NT2/D1 (cell line): ENCODE results near the gene RAET1L.
"Not testable (repeated sequence)": the region's sequence is repeated elsewhere in the genome, so short reads cannot be mapped to it uniquely, and the experiment has no call there.

Experiments
- DNase-seq: peaks from one replicate; pipeline ENCODE4 v3.0.0-alpha.2; 2011; ENCODE audit warnings: low read depth, low spot score
- H3K27me3 ChIP-seq: 2 replicates; pipeline ENCODE4 v1.6.0; 2011; ENCODE audit warnings: mild to moderate bottlenecking; ENCODE audit not compliant: insufficient read length, insufficient read depth
- H3K36me3 ChIP-seq: 2 replicates; pipeline ENCODE4 v1.6.1; 2011; ENCODE audit warnings: mild to moderate bottlenecking, low read length, mixed read lengths; ENCODE audit not compliant: insufficient read depth, insufficient read length
- H3K4me1 ChIP-seq: 2 replicates; pipeline ENCODE4 v1.5.1; 2011; ENCODE audit not compliant: insufficient read depth, insufficient read length
- H3K4me3 ChIP-seq: 2 replicates; pipeline ENCODE4 v1.5.1; 2011; ENCODE audit warnings: low read depth; ENCODE audit not compliant: insufficient read length
- H3K9ac ChIP-seq: 2 replicates; pipeline ENCODE4 v1.6.0; 2011; ENCODE audit warnings: low read depth; ENCODE audit not compliant: insufficient read length
- H3K9me3 ChIP-seq: 2 replicates; pipeline ENCODE4 v1.5.1; 2011; ENCODE audit warnings: mild to moderate bottlenecking, low read length; ENCODE audit not compliant: insufficient read depth
- SUZ12 ChIP-seq: IDR thresholded peaks from 2 replicates; pipeline ENCODE4 v1.6.1; 2011; ENCODE audit not compliant: insufficient read length, insufficient read depth; ENCODE audit errors: extremely low read depth
- YY1 ChIP-seq: IDR thresholded peaks from 2 replicates; pipeline ENCODE4 v1.6.1; 2011; ENCODE audit not compliant: insufficient read length, insufficient read depth
- ZNF274 ChIP-seq: IDR thresholded peaks from 2 replicates; pipeline ENCODE4 v1.6.1; 2011; ENCODE audit warnings: mild to moderate bottlenecking, low read depth, low read length

Gene RAET1L

GRCh38 chr6:150024646-150025155, 631 bp downstream of the RAET1L start:
- TF ChIP-seq SUZ12: no peak
- no peak for TF ChIP-seq ZNF274
- no peak for TF ChIP-seq YY1
- Histone ChIP-seq H3K4me1 (peaks cover 3% of the 10 kb centered on the region), H3K9ac (no peak overlapping the region)

GRCh38 chr6:150024021-150024420, 1.3 kb downstream of the RAET1L start:
- DNase-seq, H3K4me3 ChIP-seq, H3K4me1 ChIP-seq: not testable (repeated sequence)

More at GRCh38 chr6:150024646-150025155, 631 bp downstream of the RAET1L start:
- no peaks in the 10 kb centered on the region for H3K27me3 ChIP-seq
- H3K4me3 ChIP-seq: no peak overlapping the region
- no peaks in the 10 kb centered on the region for H3K36me3 ChIP-seq
- no peaks in the 10 kb centered on the region for H3K9me3 ChIP-seq
- DNase-seq: no peak

GRCh38 chr6:150021870-150022269, 3.5 kb downstream of the RAET1L start:
- H3K27me3 ChIP-seq: peaks cover 14% of the 10 kb centered on the region
- not testable (repeated sequence) for H3K9ac ChIP-seq, H3K9me3 ChIP-seq, H3K4me1 ChIP-seq, H3K4me3 ChIP-seq, DNase-seq, H3K36me3 ChIP-seq

More at GRCh38 chr6:150024021-150024420, 1.3 kb downstream of the RAET1L start:
- not testable (repeated sequence) for H3K36me3 ChIP-seq, H3K9ac ChIP-seq, H3K27me3 ChIP-seq, H3K9me3 ChIP-seq

GRCh38 chr6:150018846-150019580, 6.3 kb downstream of the RAET1L start:
- Histone ChIP-seq H3K9me3 (no peaks in the 10 kb centered on the region), H3K4me1 (no peaks in the 10 kb centered on the region), H3K36me3 (no peaks in the 10 kb centered on the region), H3K9ac (no peak overlapping the region), H3K27me3 (peaks cover 37% of the 10 kb centered on the region), H3K4me3 (no peak overlapping the region)
- DNase-seq: no peak
- no peak for TF ChIP-seq YY1
- no peak for TF ChIP-seq ZNF274
- no peak for TF ChIP-seq SUZ12

- H3K36me3 ChIP-seq, DNase-seq, H3K9me3 ChIP-seq, H3K4me3 ChIP-seq, H3K4me1 ChIP-seq, H3K9ac ChIP-seq: not testable (repeated sequence)
- peaks cover 51% of the 10 kb centered on the region for H3K27me3 ChIP-seq
Observed at GRCh38 chr6:150017186-150017521, 8.2 kb downstream of the RAET1L start.

- Histone ChIP-seq H3K9me3 (no peaks in the 10 kb centered on the region), H3K4me3 (no peak overlapping the region), H3K4me1 (no peaks in the 10 kb centered on the region), H3K27me3 (peaks cover 56% of the 10 kb centered on the region), H3K36me3 (no peaks in the 10 kb centered on the region), H3K9ac (no peak overlapping the region)
- TF ChIP-seq YY1: no peak
- no peak for TF ChIP-seq SUZ12
- no peak for TF ChIP-seq ZNF274
- DNase-seq: peak; percentile 8
Observed at GRCh38 chr6:150016324-150017185, 8.8 kb downstream of the RAET1L start.

- DNase-seq, H3K4me3 ChIP-seq, H3K36me3 ChIP-seq, H3K9me3 ChIP-seq, H3K9ac ChIP-seq, H3K4me1 ChIP-seq: not testable (repeated sequence)
- peaks cover 64% of the 10 kb centered on the region for H3K27me3 ChIP-seq
Observed at GRCh38 chr6:150015281-150016001, 9.9 kb downstream of the RAET1L start.

GRCh38 chr6:150014623-150015280, 10.6 kb downstream of the RAET1L start:
- peaks cover 69% of the 10 kb centered on the region for H3K27me3 ChIP-seq
- not testable (repeated sequence) for DNase-seq, H3K9me3 ChIP-seq, H3K4me3 ChIP-seq, H3K9ac ChIP-seq, H3K4me1 ChIP-seq, H3K36me3 ChIP-seq

GRCh38 chr6:150013785-150014622, 11.3 kb downstream of the RAET1L start:
- not testable (repeated sequence) for H3K4me1 ChIP-seq, H3K9me3 ChIP-seq, H3K4me3 ChIP-seq, H3K36me3 ChIP-seq, H3K9ac ChIP-seq, DNase-seq
- peaks cover 71% of the 10 kb centered on the region for H3K27me3 ChIP-seq
